ENCODE data around the gene TTLL5. TPM values are rescaled to one million over a fixed set of nuclear protein-coding genes. Genes with fewer than 3 reads are reported as not detected.

TTLL5 gene
- total and polyA plus RNA-seq, 9 of the 15 experiments (the other 6 are each of a cell fraction or from before 2014, with no cell fraction given): 4.1 to 18.9 (median 12.6) TPM

DNA sequence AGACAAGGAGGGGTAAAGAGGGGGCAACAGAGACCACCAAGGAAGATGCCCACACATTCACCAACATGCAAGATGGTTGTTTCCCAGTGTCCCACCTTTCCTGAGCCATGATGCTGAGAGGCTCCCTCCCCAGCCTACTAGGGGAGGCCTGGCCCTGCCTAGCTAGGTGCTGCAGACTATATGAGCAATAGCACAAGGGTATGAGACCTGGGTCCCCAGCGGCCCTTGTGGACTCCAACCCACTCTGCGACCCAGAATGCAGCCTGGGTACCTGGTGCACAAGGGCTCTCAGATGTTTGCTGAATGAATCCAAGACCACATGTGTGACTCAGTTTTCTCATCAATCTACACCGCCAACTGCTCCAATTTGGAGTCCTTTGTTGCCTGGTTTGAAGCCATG is 306.8 kb downstream of the TTLL5 start:
- ChIA-PET POLR2A (interaction anchor here (1.3 kb wide), 1 partner anchor 12 kb away, joined by 4 read pairs; no protein-coding TSS in a partner anchor), CTCF (ENCODE audit: low intra/inter-chr PET ratio) (no interaction called here)
- Histone ChIP-seq H4K20me1 (replicated peaks; ENCODE audit: control insufficient read depth, insufficient read depth, low read length) (no peaks in the 10 kb centered on the region), H3K79me2 (ENCODE audit: control insufficient read depth, insufficient read depth, low read length) (no peaks in the 10 kb centered on the region), H3K36me3 (ENCODE audit: control insufficient read depth, insufficient read depth, low read length) (no peaks in the 10 kb centered on the region), H3K4me2 (ENCODE audit: insufficient read depth, low read length) (no peak overlapping the region), H3K4me1 (replicated peaks in 1 of 2; ENCODE audit: control insufficient read depth in 2 of 2, insufficient read depth in 2 of 2, low read length in 2 of 2) (no peaks in the 10 kb centered on the region), H2AFZ (ENCODE audit: low read depth, low read length) (no peak overlapping the region), H3K27ac (ENCODE audit: extremely low read depth, low read depth, low read length) (no peak overlapping the region), H3K9ac (ENCODE audit: insufficient read depth in 1 of 2, low read depth in 2 of 2, low read length in 2 of 2) (no peak overlapping the region), H3K27me3 (ENCODE audit: control insufficient read depth in 2 of 2, insufficient read depth in 2 of 2, low read length in 2 of 2) (no peaks in the 10 kb centered on the region), H3K9me3 (replicated peaks; ENCODE audit: control insufficient read depth, insufficient read depth, low read depth, low read length) (no peaks in the 10 kb centered on the region), H3K4me3 (no peak overlapping the region), H3K9me1 (ENCODE audit: control insufficient read depth, insufficient read depth, low read length) (no peaks in the 10 kb centered on the region)
- ATAC-seq (no peak), DNase-seq (ENCODE audit: extremely low read depth in 1 of 4, low spot score in 3 of 4) (no peak), FAIRE-seq (no peak)
- intact Hi-C loops (cut with micrococcal nuclease) (no loop called here), in situ Hi-C loops (cut with MboI) (no loop called here)
- 55% methylated on average over 3 of the region's 3 CpGs for WGBS (ENCODE audit: insufficient coverage, low coverage, missing lambda C conversion rate)
- no TSS peak for BruUV-seq (replicated peaks)
- no peak for TF ChIP-seq ZNF583 (CRISPR knock-in tag; IDR thresholded peaks at IDR 0.05)
- TF ChIP-seq, protein P1, sequence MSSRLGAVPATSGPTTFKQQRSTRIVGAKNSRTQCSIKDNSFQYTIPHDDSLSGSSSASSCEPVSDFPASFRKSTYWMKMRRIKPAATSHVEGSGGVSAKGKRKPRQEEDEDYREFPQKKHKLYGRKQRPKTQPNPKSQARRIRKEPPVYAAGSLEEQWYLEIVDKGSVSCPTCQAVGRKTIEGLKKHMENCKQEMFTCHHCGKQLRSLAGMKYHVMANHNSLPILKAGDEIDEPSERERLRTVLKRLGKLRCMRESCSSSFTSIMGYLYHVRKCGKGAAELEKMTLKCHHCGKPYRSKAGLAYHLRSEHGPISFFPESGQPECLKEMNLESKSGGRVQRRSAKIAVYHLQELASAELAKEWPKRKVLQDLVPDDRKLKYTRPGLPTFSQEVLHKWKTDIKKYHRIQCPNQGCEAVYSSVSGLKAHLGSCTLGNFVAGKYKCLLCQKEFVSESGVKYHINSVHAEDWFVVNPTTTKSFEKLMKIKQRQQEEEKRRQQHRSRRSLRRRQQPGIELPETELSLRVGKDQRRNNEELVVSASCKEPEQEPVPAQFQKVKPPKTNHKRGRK (tag; IDR thresholded peaks at IDR 0.05): no peak
- TF ChIP-seq, protein P2, sequence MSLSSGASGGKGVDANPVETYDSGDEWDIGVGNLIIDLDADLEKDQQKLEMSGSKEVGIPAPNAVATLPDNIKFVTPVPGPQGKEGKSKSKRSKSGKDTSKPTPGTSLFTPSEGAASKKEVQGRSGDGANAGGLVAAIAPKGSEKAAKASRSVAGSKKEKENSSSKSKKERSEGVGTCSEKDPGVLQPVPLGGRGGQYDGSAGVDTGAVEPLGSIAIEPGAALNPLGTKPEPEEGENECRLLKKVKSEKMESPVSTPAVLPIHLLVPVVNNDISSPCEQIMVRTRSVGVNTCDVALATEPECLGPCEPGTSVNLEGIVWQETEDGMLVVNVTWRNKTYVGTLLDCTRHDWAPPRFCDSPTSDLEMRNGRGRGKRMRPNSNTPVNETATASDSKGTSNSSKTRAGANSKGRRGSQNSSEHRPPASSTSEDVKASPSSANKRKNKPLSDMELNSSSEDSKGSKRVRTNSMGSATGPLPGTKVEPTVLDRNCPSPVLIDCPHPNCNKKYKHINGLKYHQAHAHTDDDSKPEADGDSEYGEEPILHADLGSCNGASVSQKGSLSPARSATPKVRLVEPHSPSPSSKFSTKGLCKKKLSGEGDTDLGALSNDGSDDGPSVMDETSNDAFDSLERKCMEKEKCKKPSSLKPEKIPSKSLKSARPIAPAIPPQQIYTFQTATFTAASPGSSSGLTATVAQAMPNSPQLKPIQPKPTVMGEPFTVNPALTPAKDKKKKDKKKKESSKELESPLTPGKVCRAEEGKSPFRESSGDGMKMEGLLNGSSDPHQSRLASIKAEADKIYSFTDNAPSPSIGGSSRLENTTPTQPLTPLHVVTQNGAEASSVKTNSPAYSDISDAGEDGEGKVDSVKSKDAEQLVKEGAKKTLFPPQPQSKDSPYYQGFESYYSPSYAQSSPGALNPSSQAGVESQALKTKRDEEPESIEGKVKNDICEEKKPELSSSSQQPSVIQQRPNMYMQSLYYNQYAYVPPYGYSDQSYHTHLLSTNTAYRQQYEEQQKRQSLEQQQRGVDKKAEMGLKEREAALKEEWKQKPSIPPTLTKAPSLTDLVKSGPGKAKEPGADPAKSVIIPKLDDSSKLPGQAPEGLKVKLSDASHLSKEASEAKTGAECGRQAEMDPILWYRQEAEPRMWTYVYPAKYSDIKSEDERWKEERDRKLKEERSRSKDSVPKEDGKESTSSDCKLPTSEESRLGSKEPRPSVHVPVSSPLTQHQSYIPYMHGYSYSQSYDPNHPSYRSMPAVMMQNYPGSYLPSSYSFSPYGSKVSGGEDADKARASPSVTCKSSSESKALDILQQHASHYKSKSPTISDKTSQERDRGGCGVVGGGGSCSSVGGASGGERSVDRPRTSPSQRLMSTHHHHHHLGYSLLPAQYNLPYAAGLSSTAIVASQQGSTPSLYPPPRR (CRISPR knock-in tag; IDR thresholded peaks at IDR 0.05; ENCODE audit: borderline replicate concordance): no peak
- no peak for TF ChIP-seq MTA3 (IDR thresholded peaks at IDR 0.05; ENCODE audit: borderline replicate concordance)
- TF ChIP-seq, protein P3, sequence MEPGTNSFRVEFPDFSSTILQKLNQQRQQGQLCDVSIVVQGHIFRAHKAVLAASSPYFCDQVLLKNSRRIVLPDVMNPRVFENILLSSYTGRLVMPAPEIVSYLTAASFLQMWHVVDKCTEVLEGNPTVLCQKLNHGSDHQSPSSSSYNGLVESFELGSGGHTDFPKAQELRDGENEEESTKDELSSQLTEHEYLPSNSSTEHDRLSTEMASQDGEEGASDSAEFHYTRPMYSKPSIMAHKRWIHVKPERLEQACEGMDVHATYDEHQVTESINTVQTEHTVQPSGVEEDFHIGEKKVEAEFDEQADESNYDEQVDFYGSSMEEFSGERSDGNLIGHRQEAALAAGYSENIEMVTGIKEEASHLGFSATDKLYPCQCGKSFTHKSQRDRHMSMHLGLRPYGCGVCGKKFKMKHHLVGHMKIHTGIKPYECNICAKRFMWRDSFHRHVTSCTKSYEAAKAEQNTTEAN (CRISPR knock-in tag; IDR thresholded peaks at IDR 0.05): no peak
- no peak for TF ChIP-seq KAT8 (IDR thresholded peaks at IDR 0.05; ENCODE audit: low read depth)
- TF ChIP-seq ZNF507 (tag; conservative IDR thresholded peaks at IDR 0.05): no peak
- TF ChIP-seq NUFIP1 (IDR thresholded peaks at IDR 0.05; ENCODE audit: partially characterized antibody): no peak
- TF ChIP-seq MTA2 (IDR thresholded peaks at IDR 0.05; ENCODE audit: low read depth): no peak
- TF ChIP-seq, protein P4, sequence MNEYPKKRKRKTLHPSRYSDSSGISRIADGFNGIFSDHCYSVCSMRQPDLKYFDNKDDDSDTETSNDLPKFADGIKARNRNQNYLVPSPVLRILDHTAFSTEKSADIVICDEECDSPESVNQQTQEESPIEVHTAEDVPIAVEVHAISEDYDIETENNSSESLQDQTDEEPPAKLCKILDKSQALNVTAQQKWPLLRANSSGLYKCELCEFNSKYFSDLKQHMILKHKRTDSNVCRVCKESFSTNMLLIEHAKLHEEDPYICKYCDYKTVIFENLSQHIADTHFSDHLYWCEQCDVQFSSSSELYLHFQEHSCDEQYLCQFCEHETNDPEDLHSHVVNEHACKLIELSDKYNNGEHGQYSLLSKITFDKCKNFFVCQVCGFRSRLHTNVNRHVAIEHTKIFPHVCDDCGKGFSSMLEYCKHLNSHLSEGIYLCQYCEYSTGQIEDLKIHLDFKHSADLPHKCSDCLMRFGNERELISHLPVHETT (CRISPR knock-in tag; conservative IDR thresholded peaks at IDR 0.05 in 1 of 2, IDR thresholded peaks at IDR 0.05 in 1 of 2): no peak
- TF ChIP-seq, protein P5, sequence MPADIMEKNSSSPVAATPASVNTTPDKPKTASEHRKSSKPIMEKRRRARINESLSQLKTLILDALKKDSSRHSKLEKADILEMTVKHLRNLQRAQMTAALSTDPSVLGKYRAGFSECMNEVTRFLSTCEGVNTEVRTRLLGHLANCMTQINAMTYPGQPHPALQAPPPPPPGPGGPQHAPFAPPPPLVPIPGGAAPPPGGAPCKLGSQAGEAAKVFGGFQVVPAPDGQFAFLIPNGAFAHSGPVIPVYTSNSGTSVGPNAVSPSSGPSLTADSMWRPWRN (IDR thresholded peaks at IDR 0.05; ENCODE audit: low read depth): no peak
- TF ChIP-seq ZSCAN32 (CRISPR knock-in tag; IDR thresholded peaks at IDR 0.05): no peak
